Measurements from ENCODE around the gene ARL10. TPM values are rescaled to one million over a fixed set of nuclear protein-coding genes. Genes with fewer than 3 reads are reported as not detected.

The ARL10 gene
- total RNA-seq, result 8.4 and 10.7 TPM in 2 replicates

DNA sequence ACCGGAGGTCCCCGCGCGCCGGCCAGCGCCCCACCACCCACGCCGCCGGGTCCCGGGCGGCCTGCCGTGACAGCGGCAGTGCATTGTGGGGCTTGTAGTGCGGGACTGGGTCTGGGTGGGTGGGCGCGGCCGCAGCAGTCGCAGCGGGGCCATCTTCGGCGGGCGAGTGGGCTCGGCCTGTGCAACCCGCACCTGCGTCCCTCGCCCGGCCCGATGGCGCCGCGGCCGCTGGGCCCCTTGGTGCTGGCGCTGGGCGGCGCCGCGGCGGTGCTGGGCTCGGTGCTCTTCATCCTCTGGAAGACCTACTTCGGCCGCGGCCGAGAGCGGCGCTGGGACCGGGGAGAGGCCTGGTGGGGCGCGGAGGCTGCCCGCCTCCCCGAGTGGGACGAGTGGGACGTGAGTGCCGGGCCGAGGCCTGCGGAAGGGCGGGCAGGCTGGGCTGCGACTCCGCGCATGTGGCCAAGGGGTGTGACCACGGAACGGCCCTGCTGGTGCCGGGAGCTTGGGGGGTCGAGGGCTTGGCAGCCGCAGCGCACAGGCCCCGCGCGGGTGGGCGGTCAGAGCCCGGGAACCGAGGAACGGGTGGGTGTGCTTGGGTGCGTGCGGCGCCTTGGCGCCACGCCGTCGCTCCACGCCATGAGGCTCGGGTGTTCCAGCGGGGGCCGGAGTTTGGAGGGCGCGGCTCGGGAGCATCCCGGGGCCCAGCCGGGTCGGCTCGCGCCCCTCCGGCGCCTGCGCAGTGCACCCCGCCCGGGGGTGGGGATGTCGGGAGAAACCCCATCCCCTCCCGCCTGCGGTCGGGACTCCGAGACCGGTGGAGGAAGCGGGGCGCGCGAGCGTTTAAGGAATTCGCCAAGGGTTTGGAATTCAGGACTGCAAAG lies at the start of gene ARL10:
Gene ARL10 (plus strand): TSS at position 137 of the 881 bp plus-strand sequence. CDS start 77 bp downstream, at position 214.

DNA sequence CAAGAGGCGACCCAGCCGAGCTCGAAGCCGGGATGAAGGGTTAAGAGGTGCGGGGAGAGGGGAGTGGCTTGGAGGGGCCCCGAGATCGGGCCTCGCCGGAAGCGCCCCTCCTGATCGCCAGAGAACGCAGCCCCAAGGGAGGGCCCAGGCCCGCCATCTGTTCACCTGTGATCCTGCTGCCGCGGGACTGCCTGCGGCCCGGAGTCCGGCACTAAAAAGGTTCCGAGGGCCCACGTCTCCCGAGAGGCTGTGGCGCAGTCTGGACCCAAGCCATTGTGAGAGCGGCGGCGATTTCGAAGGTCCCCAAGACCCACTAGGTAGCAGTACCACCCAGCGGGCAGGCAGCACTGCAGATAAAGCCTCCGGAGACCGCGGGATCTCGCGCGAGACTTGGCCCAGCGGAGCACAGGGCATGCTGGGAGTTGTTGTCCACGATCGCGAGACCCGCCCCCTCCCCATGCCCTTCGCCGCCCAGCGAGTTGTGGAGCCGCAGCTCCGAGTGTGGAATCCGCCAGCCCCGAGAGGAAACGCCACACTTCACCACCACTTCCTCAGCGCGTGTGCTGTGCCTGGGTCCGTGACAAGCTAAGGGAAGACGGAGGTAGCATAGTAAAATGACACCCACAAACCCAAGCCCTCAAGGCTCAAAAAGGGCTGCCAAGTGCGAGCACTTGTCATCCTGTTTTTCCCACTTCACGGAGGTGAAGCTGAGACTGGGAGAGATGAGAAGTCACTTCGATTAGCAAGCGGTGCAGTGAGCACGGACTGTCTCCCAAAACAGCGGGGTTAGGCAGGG lies 3.7 kb upstream of the ARL10 start, which contains the start of gene KIAA1191:
Gene KIAA1191 (minus strand): TSS at position 328 of the 796 bp plus-strand sequence. CDS start 2,256 bp downstream, outside the sequence.

GRCh38 chr5:176388444-176389134 lies 23.3 kb downstream of the ARL10 start, which contains the start of the genes HIGD2A and NOP16:
Gene HIGD2A (plus strand): TSS chr5:176388751. CDS start chr5:176388820, 69 bp downstream.
Gene NOP16 (minus strand): TSS chr5:176388598. CDS start chr5:176388539, 59 bp downstream.

GRCh38 chr5:176415952-176416924 lies 51.0 kb downstream of the ARL10 start, which contains the start of gene CLTB:
Gene CLTB (minus strand): TSS chr5:176416539. CDS start chr5:176416363, 176 bp downstream.

Other genes with a start within 250 kb of the ARL10 start
- gene SIMC1, start 127.1 kb upstream of the ARL10 start, total RNA-seq, result 2.9 and 4.7 TPM in 2 replicates
- gene KIAA1191, start 3.7 kb upstream of the ARL10 start, total RNA-seq, result 85.0 and 89.6 TPM in 2 replicates
- 17.7 and 24.6 TPM in 2 replicates for gene NOP16, start 23.1 kb downstream of the ARL10 start, total RNA-seq
- 31.1 and 42.0 TPM in 2 replicates for gene HIGD2A, start 23.3 kb downstream of the ARL10 start, total RNA-seq
- gene CLTB, start 51.1 kb downstream of the ARL10 start, total RNA-seq, result 124 and 239 TPM in 2 replicates
- 34.9 and 41.3 TPM in 2 replicates for gene FAF2, start 82.9 kb downstream of the ARL10 start, total RNA-seq
- gene RNF44, start 171.9 kb downstream of the ARL10 start, total RNA-seq, result 5.3 and 5.8 TPM in 2 replicates
- gene CDHR2, start 183.9 kb downstream of the ARL10 start, total RNA-seq, result under 0.01 TPM in 1 of 2 replicates, not detected in the other
- gene GPRIN1, start 244.7 kb downstream of the ARL10 start, total RNA-seq, result 1.9 and 9.6 TPM in 2 replicates